Measurements from ENCODE around the gene GPRC5B.

The GPRC5B gene

DNA sequence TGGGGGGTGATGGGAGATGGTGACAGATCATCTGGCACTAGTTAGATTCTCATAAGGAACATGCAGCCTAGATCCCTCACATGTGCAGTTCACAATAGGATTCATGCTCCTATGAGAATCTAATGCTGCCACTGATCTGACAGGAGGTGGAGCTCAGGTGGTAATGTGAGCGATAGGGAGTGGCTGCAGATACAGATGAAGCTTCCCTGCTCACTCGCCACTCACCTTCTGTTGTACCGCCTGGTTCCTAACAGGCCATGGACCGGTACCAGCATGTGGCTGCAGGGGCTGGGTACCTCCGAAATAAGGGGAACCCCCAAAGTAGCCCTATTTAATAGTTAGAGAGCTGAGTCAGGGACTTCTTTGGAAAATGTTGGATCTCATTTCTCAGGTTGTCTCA lies 60.4 kb downstream of the GPRC5B start:
- Histone ChIP-seq H3K9me3 (ENCODE audit: severe bottlenecking) (no peaks in the 10 kb centered on the region), H3K36me3 (no peaks in the 10 kb centered on the region), H3K27ac (no peak overlapping the region), H3K27me3 (ENCODE audit: insufficient read depth, low read depth, severe bottlenecking) (no peaks in the 10 kb centered on the region), H3K4me3 (ENCODE audit: low read depth, low read length) (no peak overlapping the region)
- TF ChIP-seq, protein P1, sequence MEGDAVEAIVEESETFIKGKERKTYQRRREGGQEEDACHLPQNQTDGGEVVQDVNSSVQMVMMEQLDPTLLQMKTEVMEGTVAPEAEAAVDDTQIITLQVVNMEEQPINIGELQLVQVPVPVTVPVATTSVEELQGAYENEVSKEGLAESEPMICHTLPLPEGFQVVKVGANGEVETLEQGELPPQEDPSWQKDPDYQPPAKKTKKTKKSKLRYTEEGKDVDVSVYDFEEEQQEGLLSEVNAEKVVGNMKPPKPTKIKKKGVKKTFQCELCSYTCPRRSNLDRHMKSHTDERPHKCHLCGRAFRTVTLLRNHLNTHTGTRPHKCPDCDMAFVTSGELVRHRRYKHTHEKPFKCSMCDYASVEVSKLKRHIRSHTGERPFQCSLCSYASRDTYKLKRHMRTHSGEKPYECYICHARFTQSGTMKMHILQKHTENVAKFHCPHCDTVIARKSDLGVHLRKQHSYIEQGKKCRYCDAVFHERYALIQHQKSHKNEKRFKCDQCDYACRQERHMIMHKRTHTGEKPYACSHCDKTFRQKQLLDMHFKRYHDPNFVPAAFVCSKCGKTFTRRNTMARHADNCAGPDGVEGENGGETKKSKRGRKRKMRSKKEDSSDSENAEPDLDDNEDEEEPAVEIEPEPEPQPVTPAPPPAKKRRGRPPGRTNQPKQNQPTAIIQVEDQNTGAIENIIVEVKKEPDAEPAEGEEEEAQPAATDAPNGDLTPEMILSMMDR (IDR thresholded peaks at IDR 0.05; ENCODE audit: low read depth, low read length) = no peak
- no peak for DNase-seq

DNA sequence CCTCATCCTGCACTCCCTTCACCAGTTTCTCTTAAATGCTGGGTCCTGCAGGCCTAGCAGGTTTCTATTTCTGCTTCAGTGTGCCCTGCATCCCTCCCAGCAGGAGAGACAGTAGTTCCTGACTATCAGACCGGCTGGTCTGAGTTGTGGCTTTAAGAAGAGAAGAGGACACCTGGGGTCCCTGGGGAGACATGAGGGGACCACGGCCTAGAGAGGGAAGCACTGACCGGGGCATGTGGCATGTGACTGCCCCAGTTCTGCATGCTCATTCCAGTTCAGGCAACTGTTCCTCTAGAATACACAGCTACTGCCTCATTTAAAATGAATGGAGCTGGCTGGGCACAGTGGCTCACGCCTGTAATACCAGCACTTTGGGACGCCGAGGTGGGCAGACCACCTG lies 61.3 kb downstream of the GPRC5B start:
- Histone ChIP-seq H3K36me3 (no peaks in the 10 kb centered on the region), H3K27ac (no peak overlapping the region), H3K4me3 (ENCODE audit: low read depth, low read length) (no peak overlapping the region), H3K27me3 (ENCODE audit: insufficient read depth, low read depth, severe bottlenecking) (no peaks in the 10 kb centered on the region), H3K9me3 (ENCODE audit: severe bottlenecking) (no peaks in the 10 kb centered on the region)
- no peak for DNase-seq
- TF ChIP-seq, protein P1 (IDR thresholded peaks at IDR 0.05; ENCODE audit: low read depth, low read length) = no peak

DNA sequence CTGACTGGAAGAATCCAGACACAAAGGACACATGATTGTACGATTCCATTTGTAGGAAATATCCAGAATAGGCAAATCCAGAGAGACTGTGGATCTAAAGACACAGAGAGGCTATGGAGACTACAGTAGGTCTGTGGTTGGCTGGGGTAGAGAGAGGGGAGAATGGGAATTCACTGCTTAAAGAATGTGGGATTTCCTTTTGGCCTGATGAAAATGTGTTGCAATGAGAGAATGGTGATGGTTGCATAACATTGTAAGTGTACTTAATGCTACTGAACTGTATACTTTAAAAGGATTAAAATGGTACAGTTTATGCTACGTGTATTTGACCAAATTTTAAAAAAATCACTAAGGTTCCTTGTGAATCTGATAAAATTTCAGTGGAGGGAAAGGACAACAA lies 62.1 kb downstream of the GPRC5B start:
- DNase-seq = no peak
- Histone ChIP-seq H3K36me3 (no peaks in the 10 kb centered on the region), H3K27me3 (ENCODE audit: insufficient read depth, low read depth, severe bottlenecking) (no peaks in the 10 kb centered on the region), H3K27ac (no peak overlapping the region), H3K4me3 (ENCODE audit: low read depth, low read length) (no peak overlapping the region), H3K9me3 (ENCODE audit: severe bottlenecking) (no peaks in the 10 kb centered on the region)
- TF ChIP-seq, protein P1 (IDR thresholded peaks at IDR 0.05; ENCODE audit: low read depth, low read length) = no peak

- Histone ChIP-seq H3K36me3 (no peaks in the 10 kb centered on the region), H3K4me3 (ENCODE audit: low read depth, low read length) (no peak overlapping the region), H3K27me3 (ENCODE audit: insufficient read depth, low read depth, severe bottlenecking) (no peaks in the 10 kb centered on the region), H3K9me3 (ENCODE audit: severe bottlenecking) (peaks cover 4% of the 10 kb centered on the region), H3K27ac (no peak overlapping the region)
- TF ChIP-seq, protein P1 (IDR thresholded peaks at IDR 0.05; ENCODE audit: low read depth, low read length) = no peak
- DNase-seq = no peak
Measured at GRCh38 chr16:19817875-19818274, 66.8 kb downstream of the GPRC5B start.

DNA sequence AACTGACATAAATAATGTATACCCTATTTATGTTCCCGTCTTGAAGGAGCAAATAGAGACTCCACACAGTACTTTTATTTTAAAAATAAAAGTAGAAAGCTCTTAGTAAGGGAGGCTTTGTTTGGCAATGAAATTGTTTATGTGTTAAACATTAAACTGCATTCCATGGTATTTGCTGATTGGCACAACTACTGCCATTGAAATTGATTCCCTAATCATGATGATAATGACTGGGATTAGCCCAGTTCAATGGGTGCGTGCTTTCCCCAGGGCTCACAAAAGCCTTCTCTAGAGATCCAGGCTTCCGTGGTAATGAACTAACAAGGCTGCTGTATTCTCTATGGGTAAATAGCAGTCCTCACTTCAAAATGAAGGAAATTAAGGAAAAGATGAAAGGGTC lies 67.5 kb downstream of the GPRC5B start:
- peaks cover 5% of the 10 kb centered on the region for H3K9me3 ChIP-seq (ENCODE audit: severe bottlenecking)
- no peak overlapping the region for H3K4me3 ChIP-seq (ENCODE audit: low read depth, low read length)
- DNase-seq = no peak
- no peak overlapping the region for H3K27ac ChIP-seq
- TF ChIP-seq, protein P1 (IDR thresholded peaks at IDR 0.05; ENCODE audit: low read depth, low read length) = no peak
- H3K27me3 ChIP-seq (ENCODE audit: insufficient read depth, low read depth, severe bottlenecking) = no peaks in the 10 kb centered on the region
- H3K36me3 ChIP-seq = no peaks in the 10 kb centered on the region

- no peaks in the 10 kb centered on the region for H3K36me3 ChIP-seq
- H3K9me3 ChIP-seq (ENCODE audit: severe bottlenecking) = peaks cover 5% of the 10 kb centered on the region
- TF ChIP-seq, protein P1 (IDR thresholded peaks at IDR 0.05; ENCODE audit: low read depth, low read length) = no peak
- no peaks in the 10 kb centered on the region for H3K27me3 ChIP-seq (ENCODE audit: insufficient read depth, low read depth, severe bottlenecking)
- DNase-seq = no peak
- no peak overlapping the region for H3K4me3 ChIP-seq (ENCODE audit: low read depth, low read length)
- no peak overlapping the region for H3K27ac ChIP-seq
Measured at GRCh38 chr16:19815418-19815817, 69.2 kb downstream of the GPRC5B start.

Data from WERI-Rb-1 (cell line).